ENCODE data around the gene TSPYL2. TPM values are rescaled to one million over a fixed set of nuclear protein-coding genes. Genes with fewer than 3 reads are reported as not detected.

The TSPYL2 gene
- total RNA-seq, 1 donor from 2014 or later: 40.3 TPM

DNA sequence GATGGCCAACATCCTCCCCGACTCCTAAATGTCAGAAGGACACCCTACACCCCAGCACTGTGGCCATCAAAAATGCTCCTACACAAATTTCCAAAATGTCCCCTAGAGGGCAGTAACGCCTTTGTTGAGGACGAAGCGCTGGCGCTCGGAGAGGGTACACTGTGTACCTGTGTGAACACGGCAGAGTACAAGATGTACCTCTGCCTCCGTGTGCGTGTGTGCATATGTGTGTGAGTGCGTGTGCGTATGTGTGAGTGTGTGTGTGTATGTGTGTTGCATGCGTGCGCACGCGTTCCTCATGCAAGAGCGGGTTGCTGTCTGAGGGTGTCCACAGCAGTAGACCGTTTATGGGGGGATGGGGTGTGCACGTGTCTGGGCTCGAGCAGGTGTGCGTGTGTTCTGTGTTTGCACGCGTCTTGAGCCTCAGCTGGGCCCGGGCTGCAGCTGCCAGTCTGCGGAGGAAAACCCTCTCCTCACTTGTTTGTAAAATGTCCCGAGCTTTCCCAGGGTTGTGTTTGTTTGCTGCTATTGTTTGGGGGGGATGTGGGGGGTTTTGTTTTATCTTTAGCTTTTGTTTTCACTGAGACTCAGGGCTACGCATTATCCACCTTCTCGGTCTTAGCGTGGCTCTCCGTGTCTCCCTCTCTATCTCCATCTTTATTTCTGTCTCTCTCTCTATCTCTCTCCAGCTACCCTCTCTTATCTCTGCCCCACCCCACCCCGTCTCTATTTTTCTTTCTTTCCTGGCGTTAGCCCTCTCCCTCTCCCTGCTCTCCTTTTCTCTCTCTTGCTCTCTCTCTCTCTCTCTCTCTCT lies 10.4 kb upstream of the TSPYL2 start:
- Mint-ChIP-seq H3K27me3 (ENCODE audit: insufficient read depth) (peaks cover 3% of the 10 kb centered on the region), H3K4me3 (peak overlapping the region; percentile 75), H3K36me3 (ENCODE audit: low read depth) (no peaks in the 10 kb centered on the region), H3K4me1 (ENCODE audit: low read depth) (peaks cover 23% of the 10 kb centered on the region), H3K9me3 (no peaks in the 10 kb centered on the region), H3K27ac (peak overlapping the region; percentile 84)
- intact Hi-C loops (cut with micrococcal nuclease): loop anchor here (1.0 kb wide), 3 partner anchors 10 to 21 kb away; partner anchors contain the start of gene TSPYL2
- peak; percentile 52 for DNase-seq (ENCODE audit: low spot score)

- H3K27ac Mint-ChIP-seq: peak overlapping the region; percentile 84
- intact Hi-C loops (cut with micrococcal nuclease): no loop called here
- H3K9me3 Mint-ChIP-seq: no peaks in the 10 kb centered on the region
- peaks cover 23% of the 10 kb centered on the region for H3K4me1 Mint-ChIP-seq (ENCODE audit: low read depth)
- DNase-seq (ENCODE audit: low spot score): no peak
- peak overlapping the region; percentile 75 for H3K4me3 Mint-ChIP-seq
- no peaks in the 10 kb centered on the region for H3K36me3 Mint-ChIP-seq (ENCODE audit: low read depth)
- peaks cover 3% of the 10 kb centered on the region for H3K27me3 Mint-ChIP-seq (ENCODE audit: insufficient read depth)
Observed at GRCh38 chrX:53072418-53073114, 9.6 kb upstream of the TSPYL2 start.

- Mint-ChIP-seq H3K27me3 (ENCODE audit: insufficient read depth) (peaks cover 3% of the 10 kb centered on the region), H3K27ac (peak overlapping the region; percentile 59), H3K9me3 (no peaks in the 10 kb centered on the region), H3K4me1 (ENCODE audit: low read depth) (peaks cover 23% of the 10 kb centered on the region), H3K4me3 (peak overlapping the region; percentile 53), H3K36me3 (ENCODE audit: low read depth) (no peaks in the 10 kb centered on the region)
- intact Hi-C loops (cut with micrococcal nuclease): no loop called here
- DNase-seq (ENCODE audit: low spot score): no peak
Observed at GRCh38 chrX:53073115-53073586, 9.0 kb upstream of the TSPYL2 start.

GRCh38 chrX:53075011-53075410 lies 7.2 kb upstream of the TSPYL2 start:
- no peak for DNase-seq (ENCODE audit: low spot score)
- peaks cover 23% of the 10 kb centered on the region for H3K4me1 Mint-ChIP-seq (ENCODE audit: low read depth)
- intact Hi-C loops (cut with micrococcal nuclease): no loop called here
- H3K4me3 Mint-ChIP-seq: no peak overlapping the region
- no peaks in the 10 kb centered on the region for H3K36me3 Mint-ChIP-seq (ENCODE audit: low read depth)
- no peak overlapping the region for H3K27ac Mint-ChIP-seq
- no peaks in the 10 kb centered on the region for H3K9me3 Mint-ChIP-seq
- no peaks in the 10 kb centered on the region for H3K27me3 Mint-ChIP-seq (ENCODE audit: insufficient read depth)

- H3K9me3 Mint-ChIP-seq: no peaks in the 10 kb centered on the region
- H3K4me1 Mint-ChIP-seq (ENCODE audit: low read depth): peaks cover 18% of the 10 kb centered on the region
- H3K27ac Mint-ChIP-seq: no peak overlapping the region
- no peak overlapping the region for H3K4me3 Mint-ChIP-seq
- no peaks in the 10 kb centered on the region for H3K36me3 Mint-ChIP-seq (ENCODE audit: low read depth)
- intact Hi-C loops (cut with micrococcal nuclease): no loop called here
- no peaks in the 10 kb centered on the region for H3K27me3 Mint-ChIP-seq (ENCODE audit: insufficient read depth)
- no peak for DNase-seq (ENCODE audit: low spot score)
Observed at GRCh38 chrX:53076671-53077070, 5.5 kb upstream of the TSPYL2 start.

- no peaks in the 10 kb centered on the region for H3K9me3 Mint-ChIP-seq
- H3K27ac Mint-ChIP-seq: no peak overlapping the region
- DNase-seq (ENCODE audit: low spot score): no peak
- no peak overlapping the region for H3K4me3 Mint-ChIP-seq
- no peaks in the 10 kb centered on the region for H3K36me3 Mint-ChIP-seq (ENCODE audit: low read depth)
- peaks cover 9% of the 10 kb centered on the region for H3K4me1 Mint-ChIP-seq (ENCODE audit: low read depth)
- no peaks in the 10 kb centered on the region for H3K27me3 Mint-ChIP-seq (ENCODE audit: insufficient read depth)
- intact Hi-C loops (cut with micrococcal nuclease): no loop called here
Observed at GRCh38 chrX:53077207-53078197, 4.7 kb upstream of the TSPYL2 start.

DNA sequence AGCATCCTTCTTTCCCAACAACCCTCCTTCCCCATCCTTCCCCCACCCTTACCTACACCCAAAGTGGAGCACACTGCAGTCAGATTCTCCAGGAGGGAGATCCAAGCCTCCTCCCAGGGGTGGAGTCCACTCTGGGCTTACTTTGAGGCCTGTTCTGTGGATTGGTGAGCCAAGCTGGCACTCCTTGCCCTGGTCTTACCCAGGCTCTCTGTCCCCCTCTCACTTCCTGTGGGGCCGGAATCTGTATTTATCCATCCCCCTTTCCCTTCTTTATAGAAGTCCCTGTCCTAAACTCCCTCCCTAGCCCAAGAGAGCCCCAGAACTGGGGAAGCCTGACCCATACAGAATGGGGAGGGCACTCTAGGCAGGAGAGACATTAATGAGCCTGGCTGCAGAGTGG lies 3.2 kb upstream of the TSPYL2 start:
- Mint-ChIP-seq H3K36me3 (ENCODE audit: low read depth) (peaks cover 7% of the 10 kb centered on the region), H3K27me3 (ENCODE audit: insufficient read depth) (no peaks in the 10 kb centered on the region), H3K4me1 (ENCODE audit: low read depth) (peaks cover 19% of the 10 kb centered on the region), H3K27ac (no peak overlapping the region), H3K9me3 (no peaks in the 10 kb centered on the region), H3K4me3 (no peak overlapping the region)
- no peak for DNase-seq (ENCODE audit: low spot score)
- intact Hi-C loops (cut with micrococcal nuclease): no loop called here

- Mint-ChIP-seq H3K4me3 (peak overlapping the region; percentile 80), H3K4me1 (ENCODE audit: low read depth) (peaks cover 25% of the 10 kb centered on the region), H3K27me3 (ENCODE audit: insufficient read depth) (no peaks in the 10 kb centered on the region), H3K27ac (peak overlapping the region; percentile 82), H3K36me3 (ENCODE audit: low read depth) (peaks cover 21% of the 10 kb centered on the region), H3K9me3 (no peaks in the 10 kb centered on the region)
- no peak for DNase-seq (ENCODE audit: low spot score)
- intact Hi-C loops (cut with micrococcal nuclease): loop anchor here (5.0 to 10.0 kb wide), 2 partner anchors 606 to 1364 kb away; partner anchors contain the start of genes HUWE1 and TSR2
Observed at GRCh38 chrX:53080628-53081580, 1.3 kb upstream of the TSPYL2 start.

GRCh38 chrX:53082773-53083616 lies 828 bp downstream of the TSPYL2 start:
- Mint-ChIP-seq H3K9me3 (no peaks in the 10 kb centered on the region), H3K27me3 (ENCODE audit: insufficient read depth) (no peaks in the 10 kb centered on the region), H3K4me3 (peak overlapping the region; percentile 94), H3K4me1 (ENCODE audit: low read depth) (peaks cover 29% of the 10 kb centered on the region), H3K36me3 (ENCODE audit: low read depth) (peaks cover 26% of the 10 kb centered on the region), H3K27ac (peak overlapping the region; percentile 78)
- intact Hi-C loops (cut with micrococcal nuclease): loop anchor here (1.0 to 10.0 kb wide), 5 partner anchors 10 to 1362 kb away; partner anchors contain the start of genes HUWE1, KDM5C and TSR2
- no peak for DNase-seq (ENCODE audit: low spot score)

GRCh38 chrX:53084043-53084570 lies 1.9 kb downstream of the TSPYL2 start:
- Mint-ChIP-seq H3K9me3 (no peaks in the 10 kb centered on the region), H3K27me3 (ENCODE audit: insufficient read depth) (no peaks in the 10 kb centered on the region), H3K36me3 (ENCODE audit: low read depth) (peaks cover 30% of the 10 kb centered on the region), H3K4me1 (ENCODE audit: low read depth) (peaks cover 38% of the 10 kb centered on the region), H3K27ac (no peak overlapping the region), H3K4me3 (peak overlapping the region; percentile 94)
- DNase-seq (ENCODE audit: low spot score): no peak
- intact Hi-C loops (cut with micrococcal nuclease): loop anchor here (5.0 to 10.0 kb wide), 2 partner anchors 603 to 1361 kb away; partner anchors contain the start of genes HUWE1 and TSR2
